Gastrocnemius medialis (tissue), 4 donors: ENCODE measurements around the gene IL16. TPM values are rescaled to one million over a fixed set of nuclear protein-coding genes. Genes with fewer than 3 reads are reported as not detected.

ENCODE experiments used
- ATAC-seq, 2 donors: fragments of 150-250 bp; one replicate each; pipeline ENCODE4 v1.9.1; 2016
- DNase-seq, 2 donors: peaks; one replicate each; pipeline ENCODE4 v3.0.0-alpha.2; 2019
- H3K27ac ChIP-seq, 4 donors: fragments of 200-600 bp; sonication (generic); 1 replicate in 1 of 4; 2 replicates in 3 of 4; pipeline ENCODE4 v1.5.1; 2016 to 2018; ENCODE audit warnings: mild to moderate bottlenecking in 2 of 4, moderate library complexity in 1 of 4
- H3K27me3 ChIP-seq, 3 donors: fragments of 200-600 bp; sonication (generic) in 2 of 3; 1 replicate in 1 of 3; 2 replicates in 2 of 3; pipeline versions ENCODE4 v1.5.1 to v1.6.0; 2016 to 2019; ENCODE audit warnings: mild to moderate bottlenecking in 1 of 3, moderate library complexity in 1 of 3
- H3K36me3 ChIP-seq, 2 donors: fragments of 200-600 bp; sonication (generic) in 1 of 2; one replicate each; pipeline ENCODE4 v1.5.1; 2017 to 2018
- H3K4me1 ChIP-seq, 2 donors: fragments of 200-600 bp; sonication (generic) in 1 of 2; one replicate each; pipeline ENCODE4 v1.5.1; 2016 to 2017; ENCODE audit warnings: mild to moderate bottlenecking in 2 of 2
- H3K4me3 ChIP-seq, 4 donors: fragments of 200-600 bp; sonication (generic) in 3 of 4; 1 replicate in 1 of 4; 2 replicates in 3 of 4; pipeline ENCODE4 v1.5.1; 2016 to 2019; ENCODE audit warnings: mild to moderate bottlenecking in 2 of 4
- H3K9me3 ChIP-seq, 3 donors: fragments of 200-600 bp; sonication (generic) in 2 of 3; 1 replicate in 1 of 3; 2 replicates in 2 of 3; pipeline ENCODE4 v1.5.1; 2016 to 2019
- POLR2A ChIP-seq, 2 donors: fragments of 450-650 bp; IDR thresholded peaks; one replicate each; pipeline ENCODE4 v1.6.1; 2017; ENCODE audit warnings: antibody characterized with exemption in 2 of 2, mild to moderate bottlenecking in 2 of 2, moderate library complexity in 2 of 2
- in situ Hi-C, 4 donors: fragments of 200-750 bp; cut with MboI; loops; one replicate each; pipeline versions ENCODE4 v1.15.0 to v1.8.0; 2017; ENCODE audit warnings: low sequenced_read_pairs in 4 of 4
- intact Hi-C: fragments of 100-400 bp; cut with DNase I; formaldehyde crosslinking; loops from one replicate; pipeline ENCODE4 v1.15.1; 2023; ENCODE audit warnings: low total_unique reads
- total RNA-seq, 4 donors: library from RNA; depleted of rRNA; stranded (reverse); fragments of >200 nt; gene quantifications; one replicate each; pipeline versions ENCODE4 v1.1.0 to v1.2.3, GENCODE V29; 2016
- TF ChIP-seq, protein P1 (sequence below), 5 experiments: fragments of 450-650 bp in 3 of 5; fragments of 200-600 bp in 2 of 5; sonication (generic) in 2 of 5; IDR thresholded peaks in 4 of 5; conservative IDR thresholded peaks in 1 of 5; 1 replicate in 4 of 5; 2 replicates in 1 of 5; pipeline ENCODE4 v1.5.1; 2016 to 2019; ENCODE audit warnings: antibody characterized with exemption in 5 of 5, mild to moderate bottlenecking in 3 of 5, moderate library complexity in 3 of 5

IL16 gene
- total RNA-seq, 4 donors from 2014 or later = 3.3 to 4.5 (median 4.3) TPM

DNA sequence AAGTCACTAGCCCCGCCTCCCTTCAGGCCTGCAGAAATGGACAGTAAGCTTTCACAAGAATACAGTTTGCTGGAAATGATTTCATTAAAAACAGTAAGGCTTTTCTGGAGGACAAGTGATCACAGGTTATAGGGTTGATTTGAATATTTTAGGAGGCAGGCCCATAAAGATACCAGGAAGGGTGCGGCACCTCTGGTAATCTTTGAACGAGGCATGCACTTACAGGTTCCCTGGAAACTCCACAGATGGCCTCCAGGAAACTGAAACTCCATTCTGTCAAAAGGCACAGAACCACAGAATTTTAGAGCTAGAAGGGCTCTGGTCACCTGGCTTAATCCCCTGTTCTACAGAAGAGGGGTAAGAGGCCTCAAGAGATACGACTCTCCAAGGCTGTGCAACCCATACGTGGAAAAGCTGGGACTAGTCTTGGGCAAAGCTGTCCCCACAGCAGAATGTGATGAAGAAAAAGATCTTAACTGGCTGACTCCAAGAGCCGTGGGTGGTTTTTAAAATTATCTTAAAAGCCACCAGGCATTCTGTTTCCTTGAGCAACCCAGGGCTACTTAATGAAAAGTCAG, 126.1 kb downstream of the IL16 start:
- no peak for DNase-seq
- intact Hi-C loops (no loop called here), in situ Hi-C loops (no loop called here)
- Histone ChIP-seq H3K4me3 (no peak overlapping the region), H3K9me3 (no peaks in the 10 kb centered on the region), H3K36me3 (no peaks in the 10 kb centered on the region), H3K27ac (no peak overlapping the region), H3K4me1 (peaks cover 5 to 9% of the 10 kb centered on the region in 2 donors), H3K27me3 (no peaks in the 10 kb centered on the region)
- TF ChIP-seq, protein P1, sequence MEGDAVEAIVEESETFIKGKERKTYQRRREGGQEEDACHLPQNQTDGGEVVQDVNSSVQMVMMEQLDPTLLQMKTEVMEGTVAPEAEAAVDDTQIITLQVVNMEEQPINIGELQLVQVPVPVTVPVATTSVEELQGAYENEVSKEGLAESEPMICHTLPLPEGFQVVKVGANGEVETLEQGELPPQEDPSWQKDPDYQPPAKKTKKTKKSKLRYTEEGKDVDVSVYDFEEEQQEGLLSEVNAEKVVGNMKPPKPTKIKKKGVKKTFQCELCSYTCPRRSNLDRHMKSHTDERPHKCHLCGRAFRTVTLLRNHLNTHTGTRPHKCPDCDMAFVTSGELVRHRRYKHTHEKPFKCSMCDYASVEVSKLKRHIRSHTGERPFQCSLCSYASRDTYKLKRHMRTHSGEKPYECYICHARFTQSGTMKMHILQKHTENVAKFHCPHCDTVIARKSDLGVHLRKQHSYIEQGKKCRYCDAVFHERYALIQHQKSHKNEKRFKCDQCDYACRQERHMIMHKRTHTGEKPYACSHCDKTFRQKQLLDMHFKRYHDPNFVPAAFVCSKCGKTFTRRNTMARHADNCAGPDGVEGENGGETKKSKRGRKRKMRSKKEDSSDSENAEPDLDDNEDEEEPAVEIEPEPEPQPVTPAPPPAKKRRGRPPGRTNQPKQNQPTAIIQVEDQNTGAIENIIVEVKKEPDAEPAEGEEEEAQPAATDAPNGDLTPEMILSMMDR (IDR thresholded peaks at IDR 0.05 in 4 of 5, conservative IDR thresholded peaks at IDR 0.05 in 1 of 5) = no peak
- TF ChIP-seq POLR2A (IDR thresholded peaks at IDR 0.05) = no peak
- no peak for ATAC-seq

DNA sequence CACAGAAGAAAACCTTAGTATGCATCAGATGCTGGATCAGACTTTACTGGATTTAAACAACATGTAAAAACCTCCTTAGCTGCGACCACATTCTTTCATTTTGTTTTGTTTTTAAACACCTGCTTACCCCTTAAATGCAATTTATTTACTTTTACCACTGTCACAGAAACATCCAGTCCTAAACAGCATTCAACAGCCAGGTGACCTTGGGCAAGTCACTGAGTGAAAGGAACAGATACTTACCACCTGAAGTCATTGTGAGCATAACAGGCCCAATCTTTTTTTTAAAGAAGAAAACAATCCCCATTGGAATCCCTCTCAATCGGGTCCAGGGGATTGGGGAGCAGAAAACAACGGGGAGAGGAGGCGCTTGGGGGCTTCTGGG, 126.9 kb downstream of the IL16 start:
- no peak for DNase-seq
- Histone ChIP-seq H3K36me3 (no peaks in the 10 kb centered on the region), H3K27me3 (no peaks in the 10 kb centered on the region), H3K4me1 (peaks cover 5 to 9% of the 10 kb centered on the region in 2 donors), H3K27ac (peak overlapping the region in 3 of 4 donors; percentile 67 to 70 (median 68)), H3K9me3 (no peaks in the 10 kb centered on the region), H3K4me3 (peak overlapping the region; percentile 57 to 95 (median 78))
- TF ChIP-seq POLR2A (IDR thresholded peaks at IDR 0.05) = no peak
- TF ChIP-seq, protein P1 (IDR thresholded peaks at IDR 0.05 in 4 of 5, conservative IDR thresholded peaks at IDR 0.05 in 1 of 5) = no peak
- in situ Hi-C loops (no loop called here), intact Hi-C loops (no loop called here)
- peak in 1 of 2 donors; percentile 3 for ATAC-seq

DNA sequence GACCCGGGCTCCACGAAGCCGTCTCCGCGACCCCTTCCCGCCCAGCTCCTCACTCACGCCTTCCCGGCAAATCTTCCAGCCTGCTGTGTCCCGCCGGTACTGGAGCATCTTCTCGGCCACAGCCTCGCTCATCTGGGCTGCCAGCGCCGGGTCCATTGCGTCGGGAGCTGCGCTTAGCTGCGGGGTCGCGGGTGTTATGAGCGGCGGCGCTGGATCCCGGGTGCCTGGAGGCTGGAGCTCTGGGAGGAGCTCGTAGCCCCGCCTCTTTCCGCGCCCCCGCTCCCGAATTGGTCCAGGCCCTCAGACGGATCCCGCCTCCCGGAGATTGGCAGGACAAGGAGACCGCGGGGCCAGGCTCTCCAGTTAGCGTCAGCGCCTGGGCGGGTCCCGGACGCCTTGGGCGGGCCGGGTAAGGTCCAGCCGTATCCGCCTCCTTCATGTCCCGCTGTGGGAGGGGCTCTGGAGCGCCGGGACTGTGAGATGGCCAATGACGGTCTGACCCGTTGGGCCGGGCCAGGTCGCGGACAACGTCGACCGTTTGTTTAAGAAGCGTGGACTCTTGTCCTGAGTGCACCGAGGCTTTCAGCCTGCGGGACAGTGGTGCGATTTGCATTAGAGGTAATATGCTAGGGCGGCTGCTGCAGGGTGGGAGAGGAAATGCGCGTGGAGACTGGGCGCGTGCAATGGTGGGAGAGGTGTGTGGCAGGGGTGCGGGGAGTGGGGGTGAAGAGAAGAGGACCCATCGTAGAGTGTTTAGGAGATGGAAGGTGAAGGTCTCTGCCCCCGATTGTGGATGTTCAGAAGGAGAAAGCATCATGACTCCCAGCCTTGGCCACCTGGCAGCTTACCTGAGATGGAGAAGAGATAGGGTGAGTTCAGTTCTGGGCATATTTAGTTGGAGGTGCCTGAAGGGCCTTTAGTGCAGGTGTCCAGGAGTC, 127.5 kb downstream of the IL16 start, which contains the start of gene STARD5:
TSS of gene STARD5 (minus strand) at position 198 of the 938 bp plus-strand sequence. CDS start at position 156, 42 bp downstream.
- no peaks in the 10 kb centered on the region for H3K9me3 ChIP-seq
- peak; percentile 98 for ATAC-seq
- in situ Hi-C loops (no loop called here), intact Hi-C loops (no loop called here)
- peak; percentile 96 for DNase-seq
- peak within 1 kb of the TSS in 3 of 4 donors; percentile 67 to 70 (median 68) for H3K27ac ChIP-seq
- peaks cover 5 to 9% of the 10 kb centered on the region in 2 donors for H3K4me1 ChIP-seq
- no peaks in the 10 kb centered on the region for H3K36me3 ChIP-seq
- TF ChIP-seq, protein P1 (IDR thresholded peaks at IDR 0.05 in 4 of 5, conservative IDR thresholded peaks at IDR 0.05 in 1 of 5) = no peak
- TF ChIP-seq POLR2A (IDR thresholded peaks at IDR 0.05) = peak; percentile 40 to 74
- H3K4me3 ChIP-seq = peak within 1 kb of the TSS; percentile 57 to 95 (median 78)
- no peaks in the 10 kb centered on the region for H3K27me3 ChIP-seq

DNA sequence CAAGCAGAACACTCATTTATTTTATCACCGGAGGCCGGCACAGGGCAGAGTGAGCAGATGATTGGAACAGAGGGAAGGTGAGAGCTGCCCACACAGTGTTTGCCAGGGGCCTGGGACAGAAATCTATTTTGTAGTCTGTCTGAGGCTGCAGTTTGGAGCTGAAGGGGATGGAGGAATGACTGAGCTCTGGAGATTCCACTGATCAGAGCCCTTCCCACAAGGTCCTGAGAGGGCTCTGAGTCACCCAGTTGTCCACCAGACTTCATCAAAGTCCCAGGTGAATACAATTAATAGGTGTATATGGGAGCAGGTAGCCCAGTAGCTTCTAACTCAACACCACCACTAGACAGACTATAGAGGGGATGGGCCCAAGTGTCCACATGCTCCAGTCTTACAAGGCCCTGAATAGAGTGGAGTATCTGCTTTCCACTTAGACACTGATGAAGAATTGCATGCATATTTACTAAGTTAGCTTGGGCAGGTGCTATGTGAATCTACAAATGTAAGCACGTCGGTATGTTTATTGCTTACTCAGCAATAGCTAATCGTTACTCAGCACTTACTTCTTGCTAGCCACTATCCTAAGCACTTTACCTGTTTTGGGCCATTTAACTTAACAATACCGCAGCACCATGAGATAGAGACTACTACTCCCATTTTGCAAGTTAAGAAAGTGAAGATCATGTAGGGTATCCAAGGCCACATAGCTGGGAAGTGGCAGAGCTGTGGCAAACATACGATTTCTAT, 130.0 kb downstream of the IL16 start:
- ATAC-seq (no peak), DNase-seq (no peak)
- Histone ChIP-seq H3K27ac (no peak overlapping the region), H3K27me3 (no peaks in the 10 kb centered on the region), H3K4me3 (no peak overlapping the region), H3K4me1 (peaks cover 5 to 9% of the 10 kb centered on the region in 2 donors), H3K9me3 (no peaks in the 10 kb centered on the region), H3K36me3 (no peaks in the 10 kb centered on the region)
- TF ChIP-seq, protein P1 (IDR thresholded peaks at IDR 0.05 in 4 of 5, conservative IDR thresholded peaks at IDR 0.05 in 1 of 5) = no peak
- no peak for TF ChIP-seq POLR2A (IDR thresholded peaks at IDR 0.05)
- in situ Hi-C loops = no loop called here
- intact Hi-C loops = no loop called here
